ENCODE measurements around the gene VWA3B. TPM values are rescaled to one million over a fixed set of nuclear protein-coding genes. Genes with fewer than 3 reads are reported as not detected.

The VWA3B gene
- total RNA-seq, 2 donors from 2014 or later: not detected

DNA sequence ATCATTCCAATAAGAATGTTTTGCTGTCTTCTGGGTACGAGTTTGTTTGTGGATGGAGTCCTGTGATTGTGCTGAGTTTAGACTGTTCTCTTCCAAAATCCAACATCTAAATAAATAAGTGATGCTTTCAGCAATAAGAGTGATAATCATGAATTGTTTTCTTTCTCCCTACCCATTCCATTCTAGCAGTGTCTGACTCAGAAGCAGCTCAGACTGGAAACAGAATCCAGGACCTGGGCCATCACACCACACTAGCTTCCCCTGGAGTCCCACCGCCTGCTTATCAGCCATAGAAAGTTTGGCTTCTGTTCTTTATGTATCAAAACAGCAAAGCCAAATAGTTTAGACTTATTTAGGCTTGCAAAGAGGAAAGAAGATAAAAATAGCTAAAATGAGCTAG, 182.9 kb downstream of the VWA3B start:
- Mint-ChIP-seq H3K27me3 (peaks cover 48% of the 10 kb centered on the region), H3K4me1 (no peaks in the 10 kb centered on the region), H3K4me3 (no peak overlapping the region), H3K36me3 (ENCODE audit: low read depth) (peaks cover 4% of the 10 kb centered on the region), H3K27ac (no peak overlapping the region)
- ATAC-seq: no peak
- DNase-seq: no peak
- no peaks in the 10 kb centered on the region for H3K9me3 ChIP-seq (ENCODE audit: control insufficient read depth, low read length, poor library complexity, severe bottlenecking)

DNA sequence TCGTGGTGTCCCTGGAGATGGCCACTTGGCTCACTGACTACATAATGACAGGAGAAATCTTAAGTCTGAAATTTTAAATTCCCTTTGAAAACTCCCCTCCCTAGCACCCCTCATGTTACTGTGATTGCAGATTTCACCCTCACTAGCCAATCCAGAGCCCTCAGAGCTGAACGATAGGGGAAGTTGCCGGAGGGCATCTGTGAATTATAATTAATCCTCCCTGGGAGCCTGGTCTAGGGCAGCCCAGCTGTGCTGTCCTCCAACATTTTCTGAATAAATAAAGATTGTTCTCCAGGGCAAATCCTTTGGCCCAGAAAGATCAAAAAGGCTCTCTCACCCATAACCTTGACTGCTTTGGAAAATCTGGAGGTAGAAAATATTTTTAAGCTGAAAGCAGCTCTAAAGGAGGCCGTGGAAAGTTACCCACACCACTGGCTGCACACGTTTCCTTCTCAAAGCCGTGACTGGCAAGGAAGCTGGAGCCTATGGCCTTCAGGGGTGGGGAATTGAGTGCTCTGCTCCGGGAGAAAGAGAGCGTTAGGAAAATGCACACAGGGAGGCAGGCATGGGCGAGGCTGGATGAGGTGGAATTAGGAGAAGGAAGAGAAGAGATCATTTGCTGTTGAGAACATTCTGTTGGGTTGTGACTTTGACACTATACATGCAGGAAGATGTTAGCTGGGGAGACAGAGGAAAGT, 190.3 kb downstream of the VWA3B start:
- ATAC-seq (no peak), DNase-seq (no peak)
- peaks cover 78% of the 10 kb centered on the region for H3K27me3 Mint-ChIP-seq
- peaks cover 4% of the 10 kb centered on the region for H3K36me3 Mint-ChIP-seq (ENCODE audit: low read depth)
- no peaks in the 10 kb centered on the region for H3K4me1 Mint-ChIP-seq
- H3K9me3 ChIP-seq (ENCODE audit: control insufficient read depth, low read length, poor library complexity, severe bottlenecking): no peaks in the 10 kb centered on the region
- no peak overlapping the region for H3K4me3 Mint-ChIP-seq
- H3K27ac Mint-ChIP-seq: no peak overlapping the region

DNA sequence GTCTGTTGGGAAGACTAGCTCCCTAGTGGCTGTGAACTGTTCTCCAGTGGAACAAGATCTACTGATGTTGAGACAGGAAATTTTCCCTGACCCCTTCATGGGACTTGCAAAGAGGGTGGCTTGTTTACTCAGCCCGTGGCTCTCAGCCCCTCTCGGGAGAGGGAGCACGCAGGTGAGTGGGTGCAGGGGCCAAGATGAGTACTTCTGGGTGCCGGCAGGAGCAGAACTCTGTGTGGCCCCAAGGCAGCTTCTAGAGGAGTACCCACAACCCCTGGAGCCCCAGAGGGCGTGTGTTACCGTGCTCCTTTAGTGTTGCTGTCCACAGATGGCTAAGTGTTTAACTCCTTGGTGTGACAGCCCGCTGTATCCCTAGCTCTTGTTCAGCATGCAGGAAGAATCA, 191.1 kb downstream of the VWA3B start:
- Mint-ChIP-seq H3K4me3 (no peak overlapping the region), H3K27ac (no peak overlapping the region), H3K27me3 (peaks cover 73% of the 10 kb centered on the region), H3K4me1 (no peaks in the 10 kb centered on the region), H3K36me3 (ENCODE audit: low read depth) (peaks cover 4% of the 10 kb centered on the region)
- ATAC-seq: no peak
- DNase-seq: no peak
- no peaks in the 10 kb centered on the region for H3K9me3 ChIP-seq (ENCODE audit: control insufficient read depth, low read length, poor library complexity, severe bottlenecking)

DNA sequence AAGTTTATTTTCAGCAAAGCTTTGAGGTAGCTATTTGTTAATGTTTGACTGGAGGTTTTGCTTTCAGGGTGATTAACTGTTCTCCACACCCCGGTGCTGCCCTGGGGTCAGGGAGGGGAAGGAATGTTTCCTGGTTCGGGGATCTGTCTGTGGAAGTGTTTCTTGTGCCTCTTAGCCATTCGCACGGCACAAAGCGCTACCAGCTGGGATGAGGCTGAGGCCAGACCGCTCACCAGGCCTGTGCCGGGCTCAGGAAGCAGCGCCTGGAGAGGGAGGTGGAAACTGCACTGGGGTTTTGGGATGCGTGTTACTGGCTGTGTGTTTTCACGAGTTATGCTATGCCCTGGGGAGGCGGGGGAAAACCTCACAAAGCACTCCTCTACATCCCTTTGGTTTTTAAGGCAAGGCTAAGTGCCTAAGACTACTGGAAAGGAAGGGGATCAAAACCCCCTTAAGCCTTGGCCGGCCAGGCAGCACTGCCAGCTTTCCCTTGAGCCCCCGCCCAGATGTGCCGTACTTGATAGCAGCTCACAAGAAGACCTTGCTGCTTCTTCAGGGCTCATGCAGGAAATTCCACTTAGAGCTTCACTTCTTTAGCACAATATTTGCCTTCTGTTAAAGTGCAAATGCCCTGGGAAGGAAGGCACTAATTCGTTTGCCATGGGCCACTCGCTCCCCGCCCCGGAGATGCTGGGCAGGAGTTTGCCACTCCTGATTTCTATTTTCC, 193.6 kb downstream of the VWA3B start:
- no peak overlapping the region for H3K4me3 Mint-ChIP-seq
- no peak for ATAC-seq
- peaks cover 66% of the 10 kb centered on the region for H3K27me3 Mint-ChIP-seq
- peaks cover 2% of the 10 kb centered on the region for H3K36me3 Mint-ChIP-seq (ENCODE audit: low read depth)
- H3K4me1 Mint-ChIP-seq: no peaks in the 10 kb centered on the region
- no peak overlapping the region for H3K27ac Mint-ChIP-seq
- H3K9me3 ChIP-seq (ENCODE audit: control insufficient read depth, low read length, poor library complexity, severe bottlenecking): no peaks in the 10 kb centered on the region
- no peak for DNase-seq

DNA sequence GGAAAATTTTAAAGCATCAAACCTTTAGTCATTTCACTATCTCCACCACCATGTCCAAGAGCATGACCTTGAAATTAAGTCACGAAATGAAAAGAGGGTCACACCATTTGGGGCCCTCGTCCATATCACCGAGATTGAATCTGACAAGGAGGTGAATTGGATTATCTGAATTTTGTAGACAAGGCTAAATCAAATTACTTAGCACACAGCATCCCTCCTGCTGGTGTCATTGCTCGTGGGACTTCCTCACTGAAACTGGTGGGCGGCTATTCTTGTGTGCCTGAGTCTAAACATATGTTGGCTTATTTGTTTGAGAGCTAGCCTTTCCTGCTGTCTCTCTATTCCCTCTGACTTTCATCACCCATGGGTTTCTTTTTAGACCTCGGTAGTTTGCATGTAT, 194.6 kb downstream of the VWA3B start:
- DNase-seq (no peak), ATAC-seq (no peak)
- no peaks in the 10 kb centered on the region for H3K4me1 Mint-ChIP-seq
- H3K27me3 Mint-ChIP-seq: peaks cover 62% of the 10 kb centered on the region
- H3K27ac Mint-ChIP-seq: no peak overlapping the region
- no peak overlapping the region for H3K4me3 Mint-ChIP-seq
- peaks cover 2% of the 10 kb centered on the region for H3K36me3 Mint-ChIP-seq (ENCODE audit: low read depth)
- H3K9me3 ChIP-seq (ENCODE audit: control insufficient read depth, low read length, poor library complexity, severe bottlenecking): no peaks in the 10 kb centered on the region

DNA sequence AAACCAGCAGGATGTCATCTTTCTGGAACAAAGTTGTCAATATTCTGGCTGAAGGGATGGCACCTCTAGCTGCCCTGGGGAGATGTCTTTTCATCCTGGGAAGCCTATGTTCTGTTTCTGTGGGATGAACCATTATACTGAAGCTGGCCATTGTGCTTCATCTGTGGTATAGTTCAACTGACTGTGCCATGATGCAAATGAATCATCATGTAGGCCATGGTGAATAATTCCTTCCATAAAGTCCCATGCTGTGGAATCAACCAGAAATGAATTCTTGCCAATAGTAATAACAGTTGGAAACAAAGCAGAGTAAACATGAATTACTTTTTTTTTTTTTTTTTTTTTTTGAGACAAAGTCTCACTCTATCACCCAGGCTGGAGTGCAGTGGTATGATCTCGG, 195.1 kb downstream of the VWA3B start:
- ATAC-seq (no peak), DNase-seq (no peak)
- Mint-ChIP-seq H3K27ac (no peak overlapping the region), H3K27me3 (peaks cover 61% of the 10 kb centered on the region), H3K36me3 (ENCODE audit: low read depth) (peaks cover 2% of the 10 kb centered on the region), H3K4me3 (no peak overlapping the region), H3K4me1 (no peaks in the 10 kb centered on the region)
- no peaks in the 10 kb centered on the region for H3K9me3 ChIP-seq (ENCODE audit: control insufficient read depth, low read length, poor library complexity, severe bottlenecking)

DNA sequence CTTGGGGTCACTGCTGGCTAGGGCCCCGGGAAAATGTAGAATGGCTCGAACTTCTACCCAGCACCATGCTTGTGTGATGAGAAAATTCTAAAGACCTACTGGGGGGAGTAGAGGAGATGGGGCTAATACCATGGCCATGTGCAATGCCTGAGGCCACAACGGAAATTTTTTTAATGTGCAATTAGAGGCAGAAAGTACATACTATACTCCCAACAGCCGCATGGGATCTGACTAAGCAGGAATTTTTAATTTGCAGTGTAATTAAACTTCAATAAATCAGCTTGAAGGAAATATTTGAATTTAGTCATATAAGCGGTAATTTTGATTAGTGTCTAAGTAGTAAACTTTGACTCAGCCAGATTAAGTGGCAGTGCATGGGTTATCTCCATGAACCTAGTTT, 206.1 kb downstream of the VWA3B start:
- Mint-ChIP-seq H3K27ac (no peak overlapping the region), H3K36me3 (ENCODE audit: low read depth) (no peaks in the 10 kb centered on the region), H3K27me3 (peaks cover 39% of the 10 kb centered on the region), H3K4me3 (no peak overlapping the region), H3K4me1 (no peaks in the 10 kb centered on the region)
- DNase-seq (no peak), ATAC-seq (no peak)
- H3K9me3 ChIP-seq (ENCODE audit: control insufficient read depth, low read length, poor library complexity, severe bottlenecking): no peaks in the 10 kb centered on the region

DNA sequence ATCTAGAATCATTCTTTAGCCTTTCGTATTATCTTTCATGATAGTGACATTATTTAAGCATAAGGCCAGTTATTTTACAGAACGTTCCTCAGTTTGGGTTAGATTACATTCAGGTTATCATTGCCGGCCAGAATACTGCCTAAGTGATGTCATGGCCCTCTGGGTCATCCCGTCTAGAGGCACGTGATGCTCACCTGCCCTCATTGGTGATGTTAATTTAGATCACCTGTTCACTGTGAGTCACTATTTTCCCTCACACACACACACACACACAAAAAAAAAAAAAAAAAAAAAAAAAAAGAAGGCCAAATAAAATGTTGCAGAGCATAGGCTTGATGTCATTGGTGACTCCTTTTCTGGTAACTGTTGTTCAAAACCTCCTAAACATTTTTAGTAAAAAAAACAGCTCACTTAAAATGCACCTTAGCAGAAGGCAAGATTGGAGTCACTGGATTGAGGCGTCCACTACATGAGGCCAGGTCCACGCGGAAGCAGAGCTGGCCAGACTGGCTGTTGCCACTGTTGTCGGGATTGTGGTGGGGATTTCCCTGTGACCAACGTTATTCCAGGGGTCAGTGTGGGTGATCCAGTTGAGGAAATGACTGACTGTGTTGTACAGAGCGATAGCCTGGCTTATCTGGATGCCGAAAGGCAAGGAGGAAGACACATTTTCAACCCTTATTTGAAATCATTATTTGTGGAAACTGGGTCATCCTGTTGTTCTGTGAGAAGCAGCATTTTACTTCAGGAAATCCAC, 207.1 kb downstream of the VWA3B start:
- Mint-ChIP-seq H3K4me3 (no peak overlapping the region), H3K27ac (no peak overlapping the region), H3K36me3 (ENCODE audit: low read depth) (no peaks in the 10 kb centered on the region), H3K4me1 (no peaks in the 10 kb centered on the region), H3K27me3 (peaks cover 46% of the 10 kb centered on the region)
- DNase-seq: no peak
- H3K9me3 ChIP-seq (ENCODE audit: control insufficient read depth, low read length, poor library complexity, severe bottlenecking): no peaks in the 10 kb centered on the region
- no peak for ATAC-seq

DNA sequence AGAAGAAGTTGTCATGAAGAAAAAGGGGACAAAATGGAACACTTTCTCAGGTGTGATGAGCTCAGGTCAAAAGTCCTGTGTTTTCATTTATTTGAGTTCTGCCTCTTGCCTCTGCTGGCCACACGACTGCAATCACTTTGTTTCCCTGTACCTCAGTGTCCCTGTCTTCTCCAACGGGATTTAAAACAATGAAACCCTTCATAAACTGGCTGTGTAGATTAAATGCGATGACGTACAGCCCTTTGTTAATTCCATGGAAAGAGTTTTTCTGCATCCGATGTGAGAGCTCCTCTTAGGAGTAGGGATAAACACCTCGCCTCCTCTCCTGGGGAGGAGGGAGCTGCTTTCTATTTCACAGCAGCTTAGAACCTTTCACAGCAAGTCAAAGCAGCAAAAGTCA, 207.7 kb downstream of the VWA3B start:
- Mint-ChIP-seq H3K36me3 (ENCODE audit: low read depth) (no peaks in the 10 kb centered on the region), H3K27ac (no peak overlapping the region), H3K4me3 (no peak overlapping the region), H3K27me3 (peaks cover 52% of the 10 kb centered on the region), H3K4me1 (no peaks in the 10 kb centered on the region)
- DNase-seq (no peak), ATAC-seq (no peak)
- no peaks in the 10 kb centered on the region for H3K9me3 ChIP-seq (ENCODE audit: control insufficient read depth, low read length, poor library complexity, severe bottlenecking)

DNA sequence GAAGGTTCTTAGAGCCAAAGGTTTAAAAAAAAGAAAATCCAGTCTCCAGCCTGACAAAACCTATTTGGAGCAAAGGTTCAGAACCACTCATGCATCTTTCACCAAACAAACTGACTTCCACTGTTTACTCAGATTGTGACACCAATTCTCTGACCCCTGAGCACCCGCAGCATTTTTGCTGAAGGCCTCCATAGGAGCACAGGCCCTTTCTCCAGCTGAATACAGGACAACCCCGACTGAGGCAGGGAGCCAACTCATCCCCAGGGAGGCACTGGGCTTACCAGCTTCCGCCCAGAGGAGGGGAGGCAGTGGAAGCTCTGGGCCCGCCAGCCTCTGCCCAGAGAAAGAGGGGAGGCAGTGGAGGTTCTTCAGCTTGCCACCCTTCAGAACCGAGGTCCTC, 208.3 kb downstream of the VWA3B start:
- Mint-ChIP-seq H3K36me3 (ENCODE audit: low read depth) (no peaks in the 10 kb centered on the region), H3K4me1 (no peaks in the 10 kb centered on the region), H3K4me3 (no peak overlapping the region), H3K27ac (no peak overlapping the region), H3K27me3 (peaks cover 56% of the 10 kb centered on the region)
- no peaks in the 10 kb centered on the region for H3K9me3 ChIP-seq (ENCODE audit: control insufficient read depth, low read length, poor library complexity, severe bottlenecking)
- ATAC-seq (no peak), DNase-seq (no peak)

DNA sequence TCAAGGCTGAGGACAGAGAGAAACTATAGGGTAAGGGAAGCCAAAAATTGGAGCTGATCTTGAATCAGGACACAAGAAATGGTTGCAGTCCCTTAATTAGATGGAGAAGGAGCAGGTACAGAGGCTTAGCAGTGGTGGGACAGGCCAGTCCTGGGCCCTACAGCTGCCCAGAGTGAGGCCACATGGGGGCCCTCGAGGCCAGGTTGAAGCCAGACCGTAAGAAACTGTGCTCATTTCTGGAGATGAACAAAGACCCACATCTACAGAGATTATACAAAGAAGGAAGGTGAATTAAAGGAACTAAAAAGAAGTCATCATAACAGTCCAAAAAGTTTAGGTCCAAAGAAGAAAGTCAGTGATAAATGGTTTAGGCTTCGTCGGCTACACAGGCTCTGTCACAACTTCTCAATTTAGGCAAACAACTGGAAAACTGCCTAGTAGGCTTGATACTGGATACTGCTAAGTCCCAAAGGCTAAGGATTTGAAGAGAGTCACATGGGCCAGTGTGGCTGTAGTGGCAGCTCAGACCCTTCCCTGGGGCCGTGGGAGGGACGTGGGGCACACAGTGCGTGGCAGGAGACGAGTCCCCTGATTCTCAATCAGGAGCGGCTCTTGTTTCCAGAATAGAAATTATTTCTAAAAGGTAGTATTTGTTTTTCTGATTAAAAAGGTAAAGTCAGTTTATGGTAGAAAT, 208.9 kb downstream of the VWA3B start:
- Mint-ChIP-seq H3K4me3 (no peak overlapping the region), H3K4me1 (no peaks in the 10 kb centered on the region), H3K27me3 (peaks cover 62% of the 10 kb centered on the region), H3K36me3 (ENCODE audit: low read depth) (no peaks in the 10 kb centered on the region), H3K27ac (no peak overlapping the region)
- H3K9me3 ChIP-seq (ENCODE audit: control insufficient read depth, low read length, poor library complexity, severe bottlenecking): no peaks in the 10 kb centered on the region
- ATAC-seq: no peak
- no peak for DNase-seq

DNA sequence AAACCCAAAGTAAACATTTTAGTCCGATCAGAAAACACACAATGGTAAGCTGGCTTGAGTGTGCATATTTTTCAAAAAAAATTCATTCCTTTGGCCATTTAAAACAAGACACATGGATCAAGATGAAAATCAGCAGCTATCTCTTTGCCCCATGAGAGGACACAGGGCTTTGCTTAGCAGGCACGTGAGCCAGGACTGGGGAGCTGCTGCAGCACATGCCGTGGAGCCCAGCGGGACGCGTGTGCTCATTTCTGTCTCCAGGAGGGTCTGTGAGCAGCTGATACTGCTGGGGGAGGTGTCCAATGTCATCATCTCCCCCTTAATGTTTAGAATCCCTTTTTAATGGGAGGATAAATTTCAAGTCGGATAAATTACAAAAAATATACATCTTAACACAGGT, 209.5 kb downstream of the VWA3B start:
- no peaks in the 10 kb centered on the region for H3K4me1 Mint-ChIP-seq

More for the DNA sequence above, 209.5 kb downstream of the VWA3B start:
- H3K9me3 ChIP-seq (ENCODE audit: control insufficient read depth, low read length, poor library complexity, severe bottlenecking): no peaks in the 10 kb centered on the region
- ATAC-seq: no peak
- no peak for DNase-seq
- no peaks in the 10 kb centered on the region for H3K36me3 Mint-ChIP-seq (ENCODE audit: low read depth)
- no peak overlapping the region for H3K27ac Mint-ChIP-seq
- peaks cover 60% of the 10 kb centered on the region for H3K27me3 Mint-ChIP-seq
- H3K4me3 Mint-ChIP-seq: no peak overlapping the region
